CD4-positive, alpha-beta memory T cell (primary cell): ENCODE measurements around the gene BCL7C. TPM values are rescaled to one million over a fixed set of nuclear protein-coding genes. Genes with fewer than 3 reads are reported as not detected.

Experiments
- CTCF ChIA-PET: fragments of 350-600 bp; sonication (Branson Sonifier 250); formaldehyde crosslinking; loops from one replicate; lab custom pipeline; 2021; ENCODE audit warnings: inconsistent platforms; ENCODE audit not compliant: partially characterized antibody; lab: Charles Lee
- POLR2A ChIA-PET: fragments of 350-600 bp; sonication (Branson Sonifier 250); formaldehyde crosslinking; loops from one replicate; lab custom pipeline; 2021; ENCODE audit not compliant: partially characterized antibody; lab: Charles Lee
- DNase-seq, 5 donors: peaks; one replicate each; pipeline versions ENCODE4 v3.0.0 to v3.0.0-alpha.2; 2020 to 2022; ENCODE audit warnings: mixed read lengths in 1 of 5
- H3K27ac ChIP-seq: one replicate; pipeline ENCODE4 v1.7.0; 2013; ENCODE audit warnings: low read depth, low read length
- H3K27me3 ChIP-seq: 2 replicates; pipeline ENCODE4 v1.7.0; 2013; ENCODE audit warnings: mild to moderate bottlenecking, low read length, moderate library complexity; ENCODE audit not compliant: insufficient read depth
- H3K36me3 ChIP-seq: 2 replicates; pipeline ENCODE4 v1.7.0; 2013; ENCODE audit warnings: mild to moderate bottlenecking, low read length, moderate library complexity; ENCODE audit not compliant: insufficient read depth
- H3K4me1 ChIP-seq: 2 replicates; pipeline ENCODE4 v1.7.0; 2013; ENCODE audit warnings: mild to moderate bottlenecking, low read length, moderate library complexity; ENCODE audit not compliant: insufficient read depth
- H3K4me3 ChIP-seq, 2 donors: one replicate each; pipeline ENCODE4 v1.7.0; 2013; ENCODE audit warnings: low read length in 2 of 2, mild to moderate bottlenecking in 1 of 2
- H3K9me3 ChIP-seq, 2 donors: one replicate each; pipeline ENCODE4 v1.7.0; 2013; ENCODE audit warnings: low read length in 2 of 2, control low read depth in 1 of 2; ENCODE audit not compliant: control insufficient read depth in 1 of 2
- H3K27ac Mint-ChIP-seq, 7 donors: one replicate each; pipeline ENCODE4 v1.8.0; 2020 to 2021; ENCODE audit warnings: mixed read lengths in 7 of 7, mild to moderate bottlenecking in 6 of 7, inconsistent platforms in 3 of 7, moderate library complexity in 3 of 7
- H3K27me3 Mint-ChIP-seq, 2 donors: one replicate each; pipeline ENCODE4 v1.8.0; 2020 to 2021; ENCODE audit warnings: mixed read lengths in 2 of 2
- H3K36me3 Mint-ChIP-seq, 2 donors: one replicate each; pipeline ENCODE4 v1.8.0; 2020 to 2021; ENCODE audit warnings: mixed read lengths in 2 of 2, inconsistent platforms in 1 of 2, mild to moderate bottlenecking in 1 of 2
- H3K4me1 Mint-ChIP-seq, 4 donors: one replicate each; pipeline ENCODE4 v1.8.0; 2020 to 2021; ENCODE audit warnings: mixed read lengths in 4 of 4, mild to moderate bottlenecking in 1 of 4
- H3K4me3 Mint-ChIP-seq, 8 donors: one replicate each; pipeline ENCODE4 v1.8.0; 2020 to 2021; ENCODE audit warnings: mixed read lengths in 8 of 8, mild to moderate bottlenecking in 7 of 8, moderate library complexity in 6 of 8, inconsistent platforms in 3 of 8
- H3K9me3 Mint-ChIP-seq, 8 donors: one replicate each; pipeline ENCODE4 v1.8.0; 2020 to 2021; ENCODE audit warnings: mixed read lengths in 8 of 8, mild to moderate bottlenecking in 5 of 8, inconsistent platforms in 3 of 8, moderate library complexity in 1 of 8
- intact Hi-C: fragments of 100-400 bp; cut with micrococcal nuclease; formaldehyde crosslinking; loops from one replicate; pipeline ENCODE4 v1.15.1; 2023
- microRNA-seq: library from miRNA; unstranded; fragments of <30 nt; microRNA quantifications from one replicate; pipeline ENCODE4 v1.2.0, GENCODE V29; 2021; ENCODE audit warnings: borderline replicate concordance, borderline number of aligned reads, borderline microRNAs expressed, mixed read lengths
- polyA plus RNA-seq, 2 donors: library from polyadenylated mRNA; unstranded; fragments of 300-500 nt; fragmentation: Illumina TruSeq; gene quantifications; one replicate each; pipeline ENCODE4 v1.2.3, GENCODE V29; 2021
- total RNA-seq, 2 experiments: library from RNA; stranded (reverse); gene quantifications; one replicate each; pipeline ENCODE4 v1.2.3, GENCODE V29; 2021

BCL7C gene
- total and polyA plus RNA-seq, 4 experiments from 2014 or later = 25.5 to 53.1 (median 36.3) TPM

DNA sequence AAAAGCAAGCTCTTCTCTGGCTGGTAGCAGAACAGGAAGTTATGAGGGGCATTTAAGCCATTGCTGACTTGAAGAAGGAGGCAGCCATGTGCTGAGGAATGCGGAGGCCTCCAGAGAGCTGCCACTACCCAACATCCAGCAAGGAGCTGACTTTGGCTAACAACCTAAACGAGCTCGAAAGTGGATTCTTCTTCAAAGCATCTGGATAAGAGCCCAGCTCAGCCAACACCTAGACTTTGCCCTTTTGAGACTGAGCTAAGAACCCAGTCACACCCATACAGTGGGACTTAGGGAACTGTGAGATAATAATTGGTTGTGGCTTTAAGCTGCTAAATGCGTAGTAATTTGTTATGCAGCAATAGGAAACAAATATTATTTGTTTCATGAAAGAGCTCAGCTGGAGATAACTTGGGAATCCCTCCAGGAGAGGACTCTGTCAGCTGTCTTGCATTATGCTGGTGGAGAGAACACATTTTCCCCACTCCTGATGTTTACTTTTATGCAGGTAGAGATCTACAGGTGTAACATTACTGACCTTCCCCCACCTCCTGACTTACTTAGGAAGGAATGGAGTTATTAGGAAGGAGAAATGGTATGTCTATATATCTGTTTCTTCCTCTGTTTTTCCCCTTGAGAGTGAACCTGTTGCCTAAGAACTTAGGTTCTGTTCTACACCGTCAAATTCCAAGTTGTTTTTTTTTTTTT lies 54.2 kb downstream of the BCL7C start:
- Mint-ChIP-seq H3K27me3 (no peaks in the 10 kb centered on the region), H3K4me1 (peaks cover 2 to 4% (median 2%) of the 10 kb centered on the region in 4 donors), H3K27ac (no peak overlapping the region), H3K36me3 (no peaks in the 10 kb centered on the region), H3K4me3 (no peak overlapping the region), H3K9me3 (no peaks in the 10 kb centered on the region)
- Histone ChIP-seq H3K4me3 (no peak overlapping the region), H3K36me3 (no peaks in the 10 kb centered on the region), H3K4me1 (no peaks in the 10 kb centered on the region), H3K9me3 (no peaks in the 10 kb centered on the region), H3K27ac (no peak overlapping the region), H3K27me3 (no peaks in the 10 kb centered on the region)
- DNase-seq = no peak
- POLR2A ChIA-PET = interaction anchor here (0.9 kb wide), 1 partner anchor 73 kb away, joined by 6 read pairs; no protein-coding TSS in a partner anchor
- CTCF ChIA-PET = no interaction called here
- intact Hi-C loops = loop anchor here (10.0 kb wide), 1 partner anchor 1025 kb away; no protein-coding TSS in a partner anchor

DNA sequence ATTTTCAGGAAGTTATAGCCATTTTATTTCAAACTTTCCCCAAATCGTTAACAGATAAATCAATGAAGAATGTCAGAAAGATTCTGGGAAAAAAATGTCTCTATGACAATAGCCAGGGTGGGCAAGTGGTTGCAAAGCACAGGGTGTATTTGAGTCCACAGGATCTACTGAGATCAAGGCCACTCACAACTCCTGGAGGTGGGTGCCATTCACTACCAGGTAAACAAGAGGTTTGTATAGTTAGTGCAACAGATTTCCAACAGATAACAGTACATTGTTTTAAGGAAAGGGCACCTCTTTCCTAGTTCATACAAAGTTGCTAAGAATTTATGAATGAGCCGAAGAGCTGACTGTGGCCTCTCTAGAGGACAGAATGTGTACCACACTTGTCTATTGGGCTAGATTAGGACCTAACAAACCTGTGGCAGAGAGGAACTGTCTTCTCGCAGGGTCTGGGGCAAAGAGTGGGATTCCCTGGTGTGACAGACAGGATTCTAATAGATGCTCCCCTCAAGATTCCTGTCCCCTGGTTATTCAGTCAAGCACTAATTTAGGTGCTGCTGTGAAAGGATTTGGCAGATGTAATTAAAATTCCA lies 54.9 kb downstream of the BCL7C start:
- H3K27ac Mint-ChIP-seq = no peak overlapping the region
- H3K9me3 Mint-ChIP-seq = no peaks in the 10 kb centered on the region
- ChIA-PET POLR2A (interaction anchor here (0.9 kb wide), 1 partner anchor 74 kb away, joined by 6 read pairs; no protein-coding TSS in a partner anchor), CTCF (no interaction called here)
- no peak overlapping the region for H3K27ac ChIP-seq
- no peaks in the 10 kb centered on the region for H3K9me3 ChIP-seq
- H3K4me1 ChIP-seq = no peaks in the 10 kb centered on the region
- H3K4me3 Mint-ChIP-seq = no peak overlapping the region
- no peaks in the 10 kb centered on the region for H3K36me3 ChIP-seq
- intact Hi-C loops = no loop called here
- no peaks in the 10 kb centered on the region for H3K27me3 Mint-ChIP-seq
- no peaks in the 10 kb centered on the region for H3K36me3 Mint-ChIP-seq
- H3K4me1 Mint-ChIP-seq = no peaks in the 10 kb centered on the region
- H3K27me3 ChIP-seq = no peaks in the 10 kb centered on the region
- no peak for DNase-seq
- H3K4me3 ChIP-seq = no peak overlapping the region

DNA sequence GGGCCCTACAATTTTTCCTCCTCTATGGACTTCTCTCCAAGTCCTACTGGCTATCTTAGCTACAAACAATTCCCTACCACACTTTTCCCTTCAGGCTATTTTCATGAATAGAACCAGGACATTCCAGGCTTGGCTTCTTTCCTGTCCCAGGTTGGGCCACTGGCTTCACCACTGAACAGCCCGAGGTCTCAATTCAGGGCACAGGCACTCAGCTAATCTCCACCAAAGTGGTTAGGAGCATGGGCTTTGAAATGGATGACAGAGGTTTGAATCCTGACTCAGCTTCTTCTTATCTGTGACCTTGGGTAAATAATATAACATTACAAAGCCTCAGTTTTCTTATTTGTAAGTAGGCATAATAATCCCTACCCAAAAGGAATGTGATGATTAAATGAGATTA lies 56.0 kb downstream of the BCL7C start:
- Histone ChIP-seq H3K27me3 (no peaks in the 10 kb centered on the region), H3K4me1 (no peaks in the 10 kb centered on the region), H3K27ac (no peak overlapping the region), H3K36me3 (no peaks in the 10 kb centered on the region), H3K4me3 (no peak overlapping the region), H3K9me3 (no peaks in the 10 kb centered on the region)
- Mint-ChIP-seq H3K27ac (peak overlapping the region in 1 of 7 donors; percentile 6), H3K4me3 (no peak overlapping the region), H3K27me3 (no peaks in the 10 kb centered on the region), H3K9me3 (no peaks in the 10 kb centered on the region), H3K36me3 (no peaks in the 10 kb centered on the region), H3K4me1 (no peaks in the 10 kb centered on the region)
- intact Hi-C loops = no loop called here
- DNase-seq = no peak
- CTCF ChIA-PET = interaction anchor here (0.6 to 1.4 kb wide), 5 partner anchors 8 to 107 kb away, joined by 3 to 8 read pairs (median 3); no protein-coding TSS in a partner anchor
- POLR2A ChIA-PET = no interaction called here

Small RNAs within 50 kb of the gene (microRNA-seq; reads per million reads assigned to microRNA genes)
- gene MIR4519 (not detected), gene MIR762 (0.72 reads per million)

Other genes with a start within 250 kb of the BCL7C start
- 100 to 1,000 TPM in 1 of 2 experiments, 10 to 100 TPM in 1; 92.0 to 100 TPM for gene PRR14, start 243.1 kb downstream of the BCL7C start, total RNA-seq
- 10 to 100 TPM in 1 of 2 donors, 1 to 10 TPM in 1; 8.7 to 25.9 TPM for gene PRR14, start 243.1 kb downstream of the BCL7C start, polyA plus RNA-seq
- 100 to 1,000 TPM; 164 to 172 TPM for gene FBRS, start 235.6 kb downstream of the BCL7C start, total RNA-seq
- gene FBRS, start 235.6 kb downstream of the BCL7C start, polyA plus RNA-seq = 1 to 10 TPM in 1 of 2 donors, under 1 TPM in 1; 0.70 to 7.9 TPM
- 100 to 1,000 TPM; 101 to 115 TPM for gene SRCAP, start 194.9 kb downstream of the BCL7C start, total RNA-seq
- gene SRCAP, start 194.9 kb downstream of the BCL7C start, polyA plus RNA-seq = 10 to 100 TPM in 1 of 2 donors, 1 to 10 TPM in 1; 1.2 to 35.4 TPM
- 10 to 100 TPM; 54.1 to 54.9 TPM for gene PHKG2, start 145.7 kb downstream of the BCL7C start, total RNA-seq
- 10 to 100 TPM; 42.0 to 63.5 TPM for gene PHKG2, start 145.7 kb downstream of the BCL7C start, polyA plus RNA-seq
- gene CFAP119, start 132.0 kb downstream of the BCL7C start, total RNA-seq = 1 to 10 TPM; 2.6 to 3.4 TPM
- gene CFAP119, start 132.0 kb downstream of the BCL7C start, polyA plus RNA-seq = under 1 TPM; 0.22 to 0.42 TPM
- 100 to 1,000 TPM; 101 to 109 TPM for gene RNF40, start 131.8 kb downstream of the BCL7C start, total RNA-seq
- gene RNF40, start 131.8 kb downstream of the BCL7C start, polyA plus RNA-seq = 10 to 100 TPM; 16.6 to 52.4 TPM
- 1 to 10 TPM; 4.7 to 5.4 TPM for gene ZNF629, start 106.9 kb downstream of the BCL7C start, total RNA-seq
- under 1 TPM; 0.07 to 0.94 TPM for gene ZNF629, start 106.9 kb downstream of the BCL7C start, polyA plus RNA-seq
- gene CTF1, start 2.5 kb upstream of the BCL7C start, total RNA-seq = under 1 TPM; 0.19 to 0.26 TPM
- not detected for gene CTF1, start 2.5 kb upstream of the BCL7C start, polyA plus RNA-seq
- gene FBXL19, start 29.5 kb upstream of the BCL7C start, total RNA-seq = 10 to 100 TPM; 15.6 to 15.8 TPM
- gene FBXL19, start 29.5 kb upstream of the BCL7C start, polyA plus RNA-seq = under 1 TPM in 1 of 2 donors, not detected in 1; 0.16 TPM
- gene ORAI3, start 55.0 kb upstream of the BCL7C start, total RNA-seq = 10 to 100 TPM; 19.3 to 22.0 TPM
- gene ORAI3, start 55.0 kb upstream of the BCL7C start, polyA plus RNA-seq = 10 to 100 TPM; 16.2 to 17.5 TPM
- 10 to 100 TPM; 32.1 to 33.2 TPM for gene SETD1A, start 63.7 kb upstream of the BCL7C start, total RNA-seq
- 1 to 10 TPM in 1 of 2 donors, not detected in 1; 5.6 TPM for gene SETD1A, start 63.7 kb upstream of the BCL7C start, polyA plus RNA-seq
- 1 to 10 TPM; 3.6 to 4.3 TPM for gene HSD3B7, start 91.1 kb upstream of the BCL7C start, total RNA-seq
- gene HSD3B7, start 91.1 kb upstream of the BCL7C start, polyA plus RNA-seq = 1 to 10 TPM in 1 of 2 donors, under 1 TPM in 1; 0.08 to 1.2 TPM
- 1 to 10 TPM; 1.5 to 2.4 TPM for gene STX1B, start 116.6 kb upstream of the BCL7C start, total RNA-seq
- not detected for gene STX1B, start 116.6 kb upstream of the BCL7C start, polyA plus RNA-seq
- gene STX4, start 139.5 kb upstream of the BCL7C start, total RNA-seq = 100 to 1,000 TPM; 106 to 111 TPM
- 10 to 100 TPM; 21.2 to 33.0 TPM for gene STX4, start 139.5 kb upstream of the BCL7C start, polyA plus RNA-seq
- gene ZNF668, start 180.2 kb upstream of the BCL7C start, total RNA-seq = 10 to 100 TPM; 11.7 to 13.6 TPM
- gene ZNF668, start 180.2 kb upstream of the BCL7C start, polyA plus RNA-seq = 1 to 10 TPM; 3.0 to 6.8 TPM
- gene ZNF646, start 180.3 kb upstream of the BCL7C start, total RNA-seq = 10 to 100 TPM; 46.9 to 47.0 TPM
- 1 to 10 TPM in 1 of 2 donors, under 1 TPM in 1; 0.77 to 8.9 TPM for gene ZNF646, start 180.3 kb upstream of the BCL7C start, polyA plus RNA-seq
- gene PRSS53, start 194.9 kb upstream of the BCL7C start, total RNA-seq = 10 to 100 TPM; 13.3 to 13.5 TPM
- under 1 TPM; 0.43 to 0.69 TPM for gene PRSS53, start 194.9 kb upstream of the BCL7C start, polyA plus RNA-seq
- gene VKORC1, start 200.7 kb upstream of the BCL7C start, total RNA-seq = 10 to 100 TPM; 48.9 to 51.3 TPM
- 100 to 1,000 TPM in 1 of 2 donors, 10 to 100 TPM in 1; 93.7 to 114 TPM for gene VKORC1, start 200.7 kb upstream of the BCL7C start, polyA plus RNA-seq
- gene BCKDK, start 214.3 kb upstream of the BCL7C start, total RNA-seq = 10 to 100 TPM; 17.0 to 21.1 TPM
- 10 to 100 TPM; 22.3 to 24.3 TPM for gene BCKDK, start 214.3 kb upstream of the BCL7C start, polyA plus RNA-seq
- 10 to 100 TPM; 90.8 to 94.2 TPM for gene KAT8, start 223.6 kb upstream of the BCL7C start, total RNA-seq
- gene KAT8, start 223.6 kb upstream of the BCL7C start, polyA plus RNA-seq = 10 to 100 TPM; 37.5 to 68.8 TPM
- not detected for gene PRSS8, start 241.7 kb upstream of the BCL7C start, total RNA-seq
- gene PRSS8, start 241.7 kb upstream of the BCL7C start, polyA plus RNA-seq = under 1 TPM in 1 of 2 donors, not detected in 1; 0.33 TPM